AG04450 (cell line): Measurements from ENCODE around the gene EPHA5. TPM values are rescaled to one million over a fixed set of nuclear protein-coding genes. Genes with fewer than 3 reads are reported as not detected.

Experiments used
- CTCF ChIA-PET: fragments of 300-600, 350-600 bp; formaldehyde crosslinking; extraction: SDS; loops from one replicate; lab custom pipeline; 2022; ENCODE audit warnings: antibody characterized with exemption, inconsistent platforms; lab: Charles Lee
- POLR2A ChIA-PET: fragments of 350-600 bp; formaldehyde crosslinking; extraction: SDS; loops from one replicate; lab custom pipeline; 2021; ENCODE audit warnings: antibody characterized with exemption, inconsistent platforms; lab: Yijun Ruan, JAX
- DNase-seq: peaks from one replicate; pipeline ENCODE4 v3.0.0-alpha.2; 2011; ENCODE audit warnings: low read depth, low spot score
- H3K27ac ChIP-seq: one replicate; pipeline ENCODE4 v1.5.1; 2012; ENCODE audit warnings: low read depth, low read length, control low read depth
- H3K27me3 ChIP-seq: one replicate; pipeline ENCODE4 v1.6.0; 2012; ENCODE audit warnings: low read length; ENCODE audit not compliant: control insufficient read depth, insufficient read depth
- H3K4me3 ChIP-seq: 2 replicates; pipeline ENCODE4 v1.5.1; 2011; ENCODE audit warnings: mild to moderate bottlenecking, low read depth, low read length, control low read depth
- H3K9me3 ChIP-seq: 2 replicates; pipeline ENCODE4 v1.5.1; 2012; ENCODE audit warnings: low read length; ENCODE audit not compliant: control insufficient read depth, insufficient read depth
- polyA plus RNA-seq: library from polyadenylated mRNA; depleted of rRNA; stranded (reverse); fragments of >200 nt; gene quantifications from 2 replicates; pipeline ENCODE4 v1.2.3, GENCODE V29; 2011
- TF ChIP-seq, protein P1 (sequence below): IDR thresholded peaks from 2 replicates; pipeline ENCODE4 v1.5.1; 2011; ENCODE audit warnings: low read depth, low read length, control low read depth, inconsistent platforms

The EPHA5 gene
- polyA plus RNA-seq, 1 experiment, result 0.04 TPM

DNA sequence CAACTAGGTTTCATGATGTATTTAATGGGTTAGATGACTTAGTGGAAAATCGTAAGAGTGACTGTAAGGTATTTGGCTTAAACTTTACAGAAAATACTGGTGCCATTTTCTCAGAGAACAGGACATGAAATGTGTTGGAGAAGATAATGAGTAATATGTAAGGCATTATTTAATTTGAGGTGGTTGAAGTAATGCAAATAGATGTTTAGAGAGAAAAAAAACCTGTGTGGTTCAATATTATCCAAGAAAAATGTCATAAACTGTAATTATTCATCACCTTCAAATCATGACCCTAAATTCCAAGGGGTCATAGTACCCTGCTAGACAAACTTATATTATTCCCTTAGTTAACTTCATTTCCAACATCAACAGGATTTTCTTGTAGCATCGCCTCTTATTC lies 171.7 kb downstream of the EPHA5 start:
- DNase-seq, result no peak
- ChIA-PET POLR2A (no interaction called here), CTCF (no interaction called here)
- Histone ChIP-seq H3K4me3 (no peak overlapping the region), H3K27ac (no peak overlapping the region), H3K9me3 (no peaks in the 10 kb centered on the region), H3K27me3 (no peaks in the 10 kb centered on the region)
- TF ChIP-seq, protein P1, sequence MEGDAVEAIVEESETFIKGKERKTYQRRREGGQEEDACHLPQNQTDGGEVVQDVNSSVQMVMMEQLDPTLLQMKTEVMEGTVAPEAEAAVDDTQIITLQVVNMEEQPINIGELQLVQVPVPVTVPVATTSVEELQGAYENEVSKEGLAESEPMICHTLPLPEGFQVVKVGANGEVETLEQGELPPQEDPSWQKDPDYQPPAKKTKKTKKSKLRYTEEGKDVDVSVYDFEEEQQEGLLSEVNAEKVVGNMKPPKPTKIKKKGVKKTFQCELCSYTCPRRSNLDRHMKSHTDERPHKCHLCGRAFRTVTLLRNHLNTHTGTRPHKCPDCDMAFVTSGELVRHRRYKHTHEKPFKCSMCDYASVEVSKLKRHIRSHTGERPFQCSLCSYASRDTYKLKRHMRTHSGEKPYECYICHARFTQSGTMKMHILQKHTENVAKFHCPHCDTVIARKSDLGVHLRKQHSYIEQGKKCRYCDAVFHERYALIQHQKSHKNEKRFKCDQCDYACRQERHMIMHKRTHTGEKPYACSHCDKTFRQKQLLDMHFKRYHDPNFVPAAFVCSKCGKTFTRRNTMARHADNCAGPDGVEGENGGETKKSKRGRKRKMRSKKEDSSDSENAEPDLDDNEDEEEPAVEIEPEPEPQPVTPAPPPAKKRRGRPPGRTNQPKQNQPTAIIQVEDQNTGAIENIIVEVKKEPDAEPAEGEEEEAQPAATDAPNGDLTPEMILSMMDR, result no peak

DNA sequence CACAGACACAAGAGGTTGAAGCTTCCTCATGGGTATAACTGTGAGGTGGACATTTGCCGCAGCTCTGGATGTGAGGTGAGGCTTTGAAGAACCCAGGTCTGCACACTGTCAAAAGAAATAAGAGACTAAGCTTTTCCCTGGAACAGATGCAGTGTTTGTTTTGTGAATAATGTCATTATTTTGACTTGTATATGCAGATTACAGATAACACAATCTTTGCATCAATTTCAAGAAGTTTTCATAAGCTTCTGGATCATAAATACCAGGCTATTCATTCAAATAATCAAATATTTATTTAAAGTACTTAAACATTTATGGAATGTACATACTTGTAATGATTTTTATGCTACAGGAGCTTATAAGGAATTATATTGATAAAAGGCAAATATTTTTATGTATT lies 174.8 kb downstream of the EPHA5 start:
- CTCF ChIA-PET, result interaction anchor here (0.6 kb wide), 1 partner anchor 49 kb away, joined by 4 read pairs; no protein-coding TSS in a partner anchor
- DNase-seq, result no peak

DNA sequence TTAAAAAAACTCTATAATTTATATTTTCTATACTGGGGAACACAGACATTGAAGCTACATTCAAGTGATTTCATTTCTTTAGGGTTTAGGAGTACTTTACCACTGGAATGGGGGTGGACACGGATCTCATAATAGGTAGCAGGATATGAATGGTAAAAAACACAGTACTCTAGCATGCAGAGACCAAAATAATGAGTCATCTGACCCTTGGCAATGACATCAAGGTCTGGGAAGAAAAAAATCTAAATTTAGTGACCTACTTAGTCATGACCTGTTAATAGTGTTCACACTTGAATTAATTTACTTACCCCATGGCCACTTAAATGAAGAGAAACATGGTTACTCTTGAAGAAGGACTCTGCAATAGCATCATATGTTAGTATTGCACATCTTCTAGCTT lies 187.9 kb downstream of the EPHA5 start:
- CTCF ChIA-PET, result interaction anchor here (0.6 kb wide), 1 partner anchor 873 kb away, joined by 3 read pairs; no protein-coding TSS in a partner anchor
- H3K4me3 ChIP-seq, result no peak overlapping the region
- POLR2A ChIA-PET, result no interaction called here
- TF ChIP-seq, protein P1, result no peak
- no peak for DNase-seq
- no peaks in the 10 kb centered on the region for H3K9me3 ChIP-seq
- no peaks in the 10 kb centered on the region for H3K27me3 ChIP-seq
- H3K27ac ChIP-seq, result no peak overlapping the region

More for the DNA sequence above, 174.8 kb downstream of the EPHA5 start:
- POLR2A ChIA-PET, result no interaction called here
- Histone ChIP-seq H3K27me3 (no peaks in the 10 kb centered on the region), H3K27ac (no peak overlapping the region), H3K4me3 (no peak overlapping the region), H3K9me3 (no peaks in the 10 kb centered on the region)
- TF ChIP-seq, protein P1, result no peak

DNA sequence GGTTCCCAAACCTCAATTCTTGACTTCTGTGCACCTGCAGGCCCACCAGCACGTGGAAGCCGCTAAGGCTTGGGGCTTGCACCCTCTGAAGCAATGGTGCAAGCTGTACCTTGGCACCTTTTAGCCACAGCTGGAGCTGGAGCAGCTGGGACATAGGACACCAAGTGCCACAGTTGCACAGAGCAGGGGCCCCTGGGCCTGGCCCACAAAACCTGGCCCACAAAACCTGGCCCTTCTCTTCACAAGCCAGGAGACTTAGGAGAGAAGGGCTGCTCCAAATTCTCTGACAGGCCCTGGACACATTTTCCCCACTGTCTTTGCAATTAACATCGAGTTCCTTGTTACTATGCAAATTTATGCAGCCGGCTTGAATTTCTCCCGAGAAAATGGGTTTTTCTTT lies 197.8 kb downstream of the EPHA5 start:
- DNase-seq, result no peak
- TF ChIP-seq, protein P1, result no peak
- ChIA-PET POLR2A (no interaction called here), CTCF (no interaction called here)
- Histone ChIP-seq H3K9me3 (peaks cover 3% of the 10 kb centered on the region; the same call in 1 of the 2 replicates), H3K4me3 (no peak overlapping the region), H3K27me3 (no peaks in the 10 kb centered on the region), H3K27ac (no peak overlapping the region)

DNA sequence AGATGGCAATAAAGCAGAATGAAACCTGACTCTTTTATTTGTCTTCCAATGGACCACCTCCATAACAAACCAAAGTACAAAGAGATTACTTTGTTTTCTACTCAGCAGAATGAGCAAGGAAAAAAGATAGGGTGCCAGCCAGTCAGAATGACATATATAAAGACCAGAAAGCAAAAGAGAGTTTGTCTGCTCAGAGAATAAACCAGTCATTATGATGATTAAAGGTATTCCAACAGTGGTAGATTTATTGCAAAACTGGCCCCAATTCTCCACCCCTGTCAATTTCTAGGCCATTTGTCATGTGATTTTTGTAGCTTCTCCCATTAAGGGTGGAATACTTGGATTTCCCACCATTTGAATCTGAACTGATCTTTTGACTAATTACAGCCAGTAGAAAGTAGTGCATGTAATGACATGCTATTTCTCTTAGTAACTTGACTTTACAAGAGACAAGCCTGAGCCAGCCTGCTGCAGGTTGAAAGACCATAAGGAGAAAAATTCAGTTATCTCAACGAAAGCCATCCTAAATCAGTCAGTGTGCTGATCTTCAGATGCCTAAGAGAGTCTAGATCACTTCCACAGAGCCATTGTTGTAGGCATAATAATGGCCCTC lies 203.1 kb downstream of the EPHA5 start:
- DNase-seq, result no peak
- POLR2A ChIA-PET, result no interaction called here
- H3K27ac ChIP-seq, result no peak overlapping the region
- TF ChIP-seq, protein P1, result no peak
- H3K27me3 ChIP-seq, result no peaks in the 10 kb centered on the region
- no peak overlapping the region for H3K4me3 ChIP-seq
- CTCF ChIA-PET, result no interaction called here
- no peaks in the 10 kb centered on the region for H3K9me3 ChIP-seq
